ENCODE results near the gene FBLN2.

DNA sequence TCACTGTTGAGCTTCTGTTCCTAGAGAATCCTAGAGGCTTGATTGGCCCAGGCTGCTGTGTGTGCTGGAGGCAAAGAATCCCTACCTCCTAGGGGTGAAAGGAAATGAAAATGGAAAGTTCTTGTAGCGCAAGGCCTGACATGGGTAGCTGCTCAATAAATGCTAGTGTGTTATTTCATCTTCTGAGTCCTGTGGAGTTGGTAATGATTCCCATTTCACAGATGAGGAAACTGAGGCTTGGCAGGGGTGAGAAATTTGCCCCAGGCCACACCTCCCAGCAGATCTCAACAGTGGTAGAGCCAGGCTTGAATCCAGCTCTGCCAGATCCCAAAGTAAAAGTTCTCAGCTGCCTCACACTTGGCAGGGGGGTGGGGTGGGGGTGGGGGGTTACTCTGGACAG, 42.7 kb upstream of the FBLN2 start:
- no peak for TF ChIP-seq GABPA (IDR thresholded peaks at IDR 0.05; ENCODE audit: low read depth)
- TF ChIP-seq, protein P1, sequence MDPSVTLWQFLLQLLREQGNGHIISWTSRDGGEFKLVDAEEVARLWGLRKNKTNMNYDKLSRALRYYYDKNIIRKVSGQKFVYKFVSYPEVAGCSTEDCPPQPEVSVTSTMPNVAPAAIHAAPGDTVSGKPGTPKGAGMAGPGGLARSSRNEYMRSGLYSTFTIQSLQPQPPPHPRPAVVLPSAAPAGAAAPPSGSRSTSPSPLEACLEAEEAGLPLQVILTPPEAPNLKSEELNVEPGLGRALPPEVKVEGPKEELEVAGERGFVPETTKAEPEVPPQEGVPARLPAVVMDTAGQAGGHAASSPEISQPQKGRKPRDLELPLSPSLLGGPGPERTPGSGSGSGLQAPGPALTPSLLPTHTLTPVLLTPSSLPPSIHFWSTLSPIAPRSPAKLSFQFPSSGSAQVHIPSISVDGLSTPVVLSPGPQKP (IDR thresholded peaks at IDR 0.05; ENCODE audit: low read depth, low read length) = no peak
- no peak for TF ChIP-seq KDM1A (IDR thresholded peaks at IDR 0.05; ENCODE audit: borderline replicate concordance)
- TF ChIP-seq, protein P2, sequence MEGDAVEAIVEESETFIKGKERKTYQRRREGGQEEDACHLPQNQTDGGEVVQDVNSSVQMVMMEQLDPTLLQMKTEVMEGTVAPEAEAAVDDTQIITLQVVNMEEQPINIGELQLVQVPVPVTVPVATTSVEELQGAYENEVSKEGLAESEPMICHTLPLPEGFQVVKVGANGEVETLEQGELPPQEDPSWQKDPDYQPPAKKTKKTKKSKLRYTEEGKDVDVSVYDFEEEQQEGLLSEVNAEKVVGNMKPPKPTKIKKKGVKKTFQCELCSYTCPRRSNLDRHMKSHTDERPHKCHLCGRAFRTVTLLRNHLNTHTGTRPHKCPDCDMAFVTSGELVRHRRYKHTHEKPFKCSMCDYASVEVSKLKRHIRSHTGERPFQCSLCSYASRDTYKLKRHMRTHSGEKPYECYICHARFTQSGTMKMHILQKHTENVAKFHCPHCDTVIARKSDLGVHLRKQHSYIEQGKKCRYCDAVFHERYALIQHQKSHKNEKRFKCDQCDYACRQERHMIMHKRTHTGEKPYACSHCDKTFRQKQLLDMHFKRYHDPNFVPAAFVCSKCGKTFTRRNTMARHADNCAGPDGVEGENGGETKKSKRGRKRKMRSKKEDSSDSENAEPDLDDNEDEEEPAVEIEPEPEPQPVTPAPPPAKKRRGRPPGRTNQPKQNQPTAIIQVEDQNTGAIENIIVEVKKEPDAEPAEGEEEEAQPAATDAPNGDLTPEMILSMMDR (IDR thresholded peaks at IDR 0.05 in 2 of 3, conservative IDR thresholded peaks at IDR 0.05 in 1 of 3; ENCODE audit: control insufficient read depth in 2 of 3, extremely low read depth in 1 of 3, insufficient read depth in 1 of 3, low read depth in 3 of 3, low read length in 3 of 3) = no peak
- TF ChIP-seq STAT3 (IDR thresholded peaks at IDR 0.05; ENCODE audit: low read depth, low read length) = no peak
- no peak for TF ChIP-seq TAF1 (IDR thresholded peaks at IDR 0.05; ENCODE audit: borderline replicate concordance, low read depth, low read length)
- TF ChIP-seq BCL11A (IDR thresholded peaks at IDR 0.05; ENCODE audit: low read depth, low read length) = no peak
- no peak for TF ChIP-seq POLR2A (IDR thresholded peaks at IDR 0.05; ENCODE audit: low read depth, low read length)
- TF ChIP-seq, protein P3, sequence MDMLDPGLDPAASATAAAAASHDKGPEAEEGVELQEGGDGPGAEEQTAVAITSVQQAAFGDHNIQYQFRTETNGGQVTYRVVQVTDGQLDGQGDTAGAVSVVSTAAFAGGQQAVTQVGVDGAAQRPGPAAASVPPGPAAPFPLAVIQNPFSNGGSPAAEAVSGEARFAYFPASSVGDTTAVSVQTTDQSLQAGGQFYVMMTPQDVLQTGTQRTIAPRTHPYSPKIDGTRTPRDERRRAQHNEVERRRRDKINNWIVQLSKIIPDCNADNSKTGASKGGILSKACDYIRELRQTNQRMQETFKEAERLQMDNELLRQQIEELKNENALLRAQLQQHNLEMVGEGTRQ (IDR thresholded peaks at IDR 0.05; ENCODE audit: borderline replicate concordance, low read depth, low read length) = no peak

Measured in GM12878 (cell line).